ENCODE measurements around the gene INPP5D.
A peak's percentile ranks its signal among the peaks of the same experiment; 100 is the strongest.
"Not testable (repeated sequence)": the region's sequence is repeated elsewhere in the genome, so short reads cannot be mapped to it uniquely, and the experiment has no call there.

INPP5D gene

DNA sequence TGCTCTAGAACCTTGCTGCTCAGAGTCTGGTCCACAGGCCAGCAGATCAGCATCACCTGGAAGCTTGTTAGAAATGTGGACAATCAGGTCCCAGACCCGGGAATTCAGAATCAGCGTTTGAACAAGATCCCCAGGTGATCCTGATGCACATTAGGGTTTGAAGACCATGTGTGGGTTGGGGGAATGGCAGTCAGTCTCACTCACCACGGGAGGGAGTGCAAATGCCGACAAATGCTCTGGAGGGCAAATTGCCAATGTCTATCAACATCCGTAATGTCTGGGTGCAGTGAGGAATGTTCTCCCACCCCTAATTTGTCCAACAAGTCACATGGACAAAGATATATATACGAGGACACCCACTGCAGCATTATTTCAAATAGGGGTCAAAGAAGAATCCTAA, 34.5 kb downstream of the INPP5D start:
- no peaks in the 10 kb centered on the region for H3K36me3 ChIP-seq (ENCODE audit: low read depth)
- DNase-seq (ENCODE audit: low spot score) (no peak), ATAC-seq (ENCODE audit: low read depth) (no peak)
- no peaks in the 10 kb centered on the region for H3K27me3 ChIP-seq (ENCODE audit: insufficient read depth, poor library complexity, severe bottlenecking)
- no peak overlapping the region for H3K4me3 ChIP-seq (ENCODE audit: severe bottlenecking)
- H3K4me1 ChIP-seq (ENCODE audit: insufficient read depth, poor library complexity, severe bottlenecking): no peaks in the 10 kb centered on the region
- TF ChIP-seq, protein P1, sequence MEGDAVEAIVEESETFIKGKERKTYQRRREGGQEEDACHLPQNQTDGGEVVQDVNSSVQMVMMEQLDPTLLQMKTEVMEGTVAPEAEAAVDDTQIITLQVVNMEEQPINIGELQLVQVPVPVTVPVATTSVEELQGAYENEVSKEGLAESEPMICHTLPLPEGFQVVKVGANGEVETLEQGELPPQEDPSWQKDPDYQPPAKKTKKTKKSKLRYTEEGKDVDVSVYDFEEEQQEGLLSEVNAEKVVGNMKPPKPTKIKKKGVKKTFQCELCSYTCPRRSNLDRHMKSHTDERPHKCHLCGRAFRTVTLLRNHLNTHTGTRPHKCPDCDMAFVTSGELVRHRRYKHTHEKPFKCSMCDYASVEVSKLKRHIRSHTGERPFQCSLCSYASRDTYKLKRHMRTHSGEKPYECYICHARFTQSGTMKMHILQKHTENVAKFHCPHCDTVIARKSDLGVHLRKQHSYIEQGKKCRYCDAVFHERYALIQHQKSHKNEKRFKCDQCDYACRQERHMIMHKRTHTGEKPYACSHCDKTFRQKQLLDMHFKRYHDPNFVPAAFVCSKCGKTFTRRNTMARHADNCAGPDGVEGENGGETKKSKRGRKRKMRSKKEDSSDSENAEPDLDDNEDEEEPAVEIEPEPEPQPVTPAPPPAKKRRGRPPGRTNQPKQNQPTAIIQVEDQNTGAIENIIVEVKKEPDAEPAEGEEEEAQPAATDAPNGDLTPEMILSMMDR (IDR thresholded peaks at IDR 0.05; ENCODE audit: poor library complexity, severe bottlenecking): no peak
- no peak overlapping the region for H3K27ac ChIP-seq (ENCODE audit: poor library complexity, severe bottlenecking)
- no peaks in the 10 kb centered on the region for H3K9me3 ChIP-seq (ENCODE audit: severe bottlenecking)

DNA sequence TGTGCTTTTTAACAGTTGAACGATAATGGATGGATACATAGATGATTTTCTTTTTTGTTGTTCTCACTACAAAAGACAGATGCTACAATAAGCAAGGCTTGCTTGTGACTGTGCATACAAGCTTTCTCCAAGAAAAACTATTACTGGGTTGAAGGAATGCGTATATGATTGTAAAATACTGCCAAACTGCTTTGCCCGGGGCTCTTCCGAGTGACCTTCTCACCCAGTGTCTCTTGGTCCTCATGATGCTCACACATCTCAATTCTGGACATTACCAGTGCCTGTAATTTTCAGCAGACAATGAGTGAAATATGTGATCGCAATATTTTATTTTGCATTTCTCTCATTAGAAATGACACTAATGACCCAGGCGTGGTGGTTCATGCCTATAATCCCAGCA, 35.9 kb downstream of the INPP5D start:
- no peaks in the 10 kb centered on the region for H3K9me3 ChIP-seq (ENCODE audit: severe bottlenecking)
- TF ChIP-seq, protein P1 (IDR thresholded peaks at IDR 0.05; ENCODE audit: poor library complexity, severe bottlenecking): no peak
- no peak overlapping the region for H3K4me3 ChIP-seq (ENCODE audit: severe bottlenecking)
- no peaks in the 10 kb centered on the region for H3K36me3 ChIP-seq (ENCODE audit: low read depth)
- no peak for DNase-seq (ENCODE audit: low spot score)
- no peak overlapping the region for H3K27ac ChIP-seq (ENCODE audit: poor library complexity, severe bottlenecking)
- no peak for ATAC-seq (ENCODE audit: low read depth)
- no peaks in the 10 kb centered on the region for H3K27me3 ChIP-seq (ENCODE audit: insufficient read depth, poor library complexity, severe bottlenecking)
- H3K4me1 ChIP-seq (ENCODE audit: insufficient read depth, poor library complexity, severe bottlenecking): no peaks in the 10 kb centered on the region

DNA sequence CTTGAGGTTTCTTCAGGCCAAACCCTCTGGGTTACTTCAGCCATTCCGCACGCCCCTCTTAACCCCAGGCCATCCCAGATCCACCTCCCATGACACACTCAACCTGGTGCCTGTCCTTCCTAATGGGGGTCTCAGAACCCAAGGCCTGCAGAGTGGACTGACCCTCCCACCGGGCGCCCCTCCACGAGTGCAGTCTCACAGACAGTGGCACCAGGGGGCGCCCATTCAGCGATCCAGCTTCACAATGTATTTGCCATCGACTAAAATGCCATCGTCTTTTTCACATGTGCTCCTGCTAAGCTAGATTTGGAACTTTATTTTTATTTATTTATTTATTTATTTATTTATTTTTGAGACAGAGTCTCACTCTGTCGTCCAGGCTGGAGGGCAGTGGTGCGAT, 38.5 kb downstream of the INPP5D start:
- no peaks in the 10 kb centered on the region for H3K36me3 ChIP-seq (ENCODE audit: low read depth)
- H3K4me3 ChIP-seq (ENCODE audit: severe bottlenecking): no peak overlapping the region
- H3K9me3 ChIP-seq (ENCODE audit: severe bottlenecking): no peaks in the 10 kb centered on the region
- TF ChIP-seq, protein P1 (IDR thresholded peaks at IDR 0.05; ENCODE audit: poor library complexity, severe bottlenecking): peak; percentile 33
- ATAC-seq (ENCODE audit: low read depth) (no peak), DNase-seq (ENCODE audit: low spot score) (no peak)
- H3K27ac ChIP-seq (ENCODE audit: poor library complexity, severe bottlenecking): no peak overlapping the region
- H3K27me3 ChIP-seq (ENCODE audit: insufficient read depth, poor library complexity, severe bottlenecking): no peaks in the 10 kb centered on the region
- no peaks in the 10 kb centered on the region for H3K4me1 ChIP-seq (ENCODE audit: insufficient read depth, poor library complexity, severe bottlenecking)

DNA sequence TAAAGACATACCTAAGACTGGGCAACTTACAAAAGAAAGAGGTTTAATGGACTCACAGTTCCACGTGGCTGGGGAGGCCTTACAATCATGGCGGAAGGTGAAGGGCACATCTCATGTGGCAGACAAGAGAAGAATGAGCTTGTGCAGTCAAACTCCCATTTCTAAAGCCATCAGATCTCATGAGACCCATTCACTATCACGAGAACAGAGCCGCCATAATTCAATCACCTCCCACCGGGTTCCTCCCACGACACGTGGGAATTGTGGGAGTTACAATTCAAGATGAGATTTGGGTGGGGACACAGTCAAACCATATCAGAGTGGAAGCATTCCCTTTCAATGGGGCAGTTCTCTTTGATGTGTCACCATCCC, 39.7 kb downstream of the INPP5D start:
- not testable (repeated sequence) for H3K4me1 ChIP-seq (ENCODE audit: insufficient read depth, poor library complexity, severe bottlenecking); H3K9me3 ChIP-seq (ENCODE audit: severe bottlenecking); H3K27me3 ChIP-seq (ENCODE audit: insufficient read depth, poor library complexity, severe bottlenecking); ATAC-seq (ENCODE audit: low read depth); DNase-seq (ENCODE audit: low spot score); H3K27ac ChIP-seq (ENCODE audit: poor library complexity, severe bottlenecking); H3K36me3 ChIP-seq (ENCODE audit: low read depth); H3K4me3 ChIP-seq (ENCODE audit: severe bottlenecking)

DNA sequence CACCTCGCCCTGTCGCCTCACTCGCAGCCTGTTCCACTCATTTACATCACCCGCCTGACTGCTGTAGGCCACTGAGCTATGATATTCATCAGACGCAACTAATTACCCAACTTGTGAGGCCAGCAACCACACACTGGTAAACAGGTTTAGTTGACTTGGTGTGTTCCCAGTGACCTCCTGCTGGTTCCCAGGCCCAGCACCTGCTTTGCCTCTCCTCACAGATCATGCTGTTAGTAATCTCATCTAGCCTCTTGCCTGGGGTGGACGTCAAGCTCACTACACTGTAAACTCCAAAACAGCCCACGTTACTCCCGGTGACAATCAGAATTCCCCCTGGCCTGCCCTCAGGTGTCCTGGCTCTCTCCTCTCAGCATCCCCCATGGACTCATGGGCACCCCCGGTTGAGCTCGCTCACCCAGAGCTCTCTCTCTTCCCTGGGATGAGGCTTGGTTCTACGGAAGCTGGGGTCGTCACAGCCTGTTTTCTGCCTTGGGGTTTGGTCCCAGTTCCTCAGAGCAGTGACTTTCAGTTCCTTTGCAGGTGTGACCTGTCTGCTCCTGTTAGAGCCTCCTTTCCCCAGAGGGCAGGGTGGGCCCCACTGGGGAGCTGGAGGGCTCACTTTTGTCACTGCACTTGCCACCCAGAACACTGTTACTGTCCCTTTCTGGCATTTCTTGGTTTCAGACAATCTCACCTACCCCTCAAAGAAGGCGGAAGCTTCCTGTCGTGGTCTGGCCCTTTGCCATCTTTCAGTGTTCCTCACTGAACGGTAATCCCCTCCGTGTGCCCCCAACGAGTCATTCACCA, 40.3 kb downstream of the INPP5D start:
- H3K9me3 ChIP-seq (ENCODE audit: severe bottlenecking): no peaks in the 10 kb centered on the region
- H3K27ac ChIP-seq (ENCODE audit: poor library complexity, severe bottlenecking): no peak overlapping the region
- H3K36me3 ChIP-seq (ENCODE audit: low read depth): no peaks in the 10 kb centered on the region
- DNase-seq (ENCODE audit: low spot score) (no peak), ATAC-seq (ENCODE audit: low read depth) (no peak)
- H3K4me3 ChIP-seq (ENCODE audit: severe bottlenecking): no peak overlapping the region
- H3K27me3 ChIP-seq (ENCODE audit: insufficient read depth, poor library complexity, severe bottlenecking): no peaks in the 10 kb centered on the region
- no peaks in the 10 kb centered on the region for H3K4me1 ChIP-seq (ENCODE audit: insufficient read depth, poor library complexity, severe bottlenecking)
- TF ChIP-seq, protein P1 (IDR thresholded peaks at IDR 0.05; ENCODE audit: poor library complexity, severe bottlenecking): no peak
